A549 (cell line): ENCODE measurements around the gene MON2. TPM values are rescaled to one million over a fixed set of nuclear protein-coding genes. Genes with fewer than 3 reads are reported as not detected.

Source experiments
- ATAC-seq, 2 experiments: fragments of 200-7000 bp in 1 of 2; fragments of >200 bp in 1 of 2; cut with Nextera tagmentation in 1 of 2; cut with Tn5 transposase in 1 of 2; 3 replicates each; pipeline versions ENCODE4 v1.8.0 to v1.9.1; 2018 to 2020; ENCODE audit warnings: mild to moderate bottlenecking in 1 of 2, moderate library complexity in 1 of 2
- CTCF ChIA-PET: fragments of 300-600 bp; sonication (Branson Sonifier 250); formaldehyde crosslinking; extraction: SDS; loops from one replicate; lab custom pipeline; 2021; ENCODE audit warnings: antibody characterized with exemption, inconsistent platforms; lab: Yijun Ruan, JAX
- POLR2A ChIA-PET: fragments of 350-600 bp; formaldehyde crosslinking; extraction: SDS; loops from one replicate; lab custom pipeline; 2021; ENCODE audit warnings: antibody characterized with exemption, inconsistent platforms; lab: Yijun Ruan, JAX
- DNase-seq, 2 experiments: peaks; one replicate each; pipeline versions ENCODE4 v3.0.0 to v3.0.0-alpha.2; 2011 to 2016; ENCODE audit warnings: low read depth in 1 of 2, low spot score in 1 of 2
- FAIRE-seq: peaks from 2 replicates; lab custom pipeline; 2011; peaks lifted over from hg19 to GRCh38; lab: Jason Lieb, UNC
- H3K27ac ChIP-seq, 2 experiments: fragments of >200 bp; sonication (Bioruptor Twin); formaldehyde crosslinking; 3 replicates each; pipeline ENCODE4 v1.5.1; 2016 to 2017
- H3K4me1 ChIP-seq: fragments of >200 bp; sonication (Bioruptor Twin); formaldehyde crosslinking; 3 replicates; pipeline ENCODE4 v1.6.1; 2016
- H3K4me2 ChIP-seq: fragments of >200 bp; sonication (Bioruptor Twin); formaldehyde crosslinking; 3 replicates; pipeline ENCODE4 v1.6.1; 2016
- H3K4me3 ChIP-seq: fragments of >200 bp; sonication (Bioruptor Twin); formaldehyde crosslinking; 3 replicates; pipeline ENCODE4 v1.5.1; 2016
- H3K9me3 ChIP-seq: fragments of >200 bp; sonication (Bioruptor Twin); formaldehyde crosslinking; 3 replicates; pipeline ENCODE4 v1.6.1; 2016
- CBX2 ChIP-seq: fragments of 200-600 bp; sonication (generic); IDR thresholded peaks from 2 replicates; pipeline ENCODE4 v1.6.1; 2016; ENCODE audit warnings: low read depth, mild to moderate bottlenecking, borderline replicate concordance
- CBX8 ChIP-seq: fragments of 200-600 bp; sonication (generic); IDR thresholded peaks from 2 replicates; pipeline ENCODE4 v1.6.1; 2016
- CEBPB ChIP-seq, 2 experiments: fragments of >200 bp in 1 of 2; sonication (Bioruptor Twin) in 1 of 2; formaldehyde crosslinking in 1 of 2; IDR thresholded peaks; 2 replicates each; pipeline ENCODE4 v1.6.1; 2012 to 2016
- CHD4 ChIP-seq: fragments of 200-600 bp; sonication (generic); IDR thresholded peaks from 2 replicates; pipeline ENCODE4 v1.6.1; 2016; ENCODE audit warnings: antibody characterized with exemption, mild to moderate bottlenecking, borderline replicate concordance
- EHF ChIP-seq: fragments of 250-450 bp; sonication (Bioruptor Pico); IDR thresholded peaks from 2 replicates; pipeline ENCODE4 v1.5.0; 2020; ENCODE audit warnings: mild to moderate bottlenecking
- EHMT2 ChIP-seq: fragments of 200-600 bp; sonication (generic); IDR thresholded peaks from 2 replicates; pipeline ENCODE4 v1.6.1; 2016; ENCODE audit warnings: antibody characterized with exemption, low read depth, mild to moderate bottlenecking, moderate library complexity
- GATA3 ChIP-seq: IDR thresholded peaks from 2 replicates; pipeline ENCODE4 v1.6.1; 2012; ENCODE audit warnings: borderline replicate concordance
- HEYL ChIP-seq: fragments of 250-450 bp; sonication (Bioruptor Pico); IDR thresholded peaks from 2 replicates; pipeline ENCODE4 v1.8.0; 2021; ENCODE audit warnings: mild to moderate bottlenecking, moderate library complexity
- JUN ChIP-seq, 2 experiments: fragments of >200 bp; sonication (Bioruptor Twin); formaldehyde crosslinking; IDR thresholded peaks; 2 replicates in 1 of 2; 3 replicates in 1 of 2; pipeline ENCODE4 v1.6.1; 2016 to 2017
- MAFK ChIP-seq: fragments of 450-650 bp; IDR thresholded peaks from 2 replicates; pipeline ENCODE4 v1.6.1; 2014; ENCODE audit not compliant: partially characterized antibody
- MAZ ChIP-seq: fragments of 150-350 bp; IDR thresholded peaks from 2 replicates; pipeline ENCODE4 v1.6.1; 2014; ENCODE audit warnings: antibody characterized with exemption, low read depth, low read length, borderline replicate concordance
- PHF8 ChIP-seq: fragments of 200-600 bp; sonication (generic); IDR thresholded peaks from 2 replicates; pipeline ENCODE4 v1.6.1; 2016; ENCODE audit warnings: low read depth, mild to moderate bottlenecking, antibody characterized with exemption, moderate library complexity, borderline replicate concordance
- POLR2A ChIP-seq: IDR thresholded peaks from 2 replicates; pipeline ENCODE4 v1.6.1; 2012; ENCODE audit warnings: mild to moderate bottlenecking, low read length
- POLR2AphosphoS2 ChIP-seq: conservative IDR thresholded peaks from 2 replicates; pipeline ENCODE4 v1.6.1; 2012; ENCODE audit warnings: low read length, improper control_type of control experiment, inconsistent platforms
- RAD21 ChIP-seq, 2 experiments: fragments of >200 bp in 1 of 2; sonication (Bioruptor Twin) in 1 of 2; formaldehyde crosslinking in 1 of 2; IDR thresholded peaks in 1 of 2; conservative IDR thresholded peaks in 1 of 2; 2 replicates in 1 of 2; 3 replicates in 1 of 2; pipeline ENCODE4 v1.6.1; 2012 to 2018; ENCODE audit warnings: inconsistent platforms in 1 of 2
- RARB ChIP-seq: fragments of 250-450 bp; sonication (Bioruptor Pico); IDR thresholded peaks from 2 replicates; pipeline ENCODE4 v1.8.0; 2021; ENCODE audit warnings: mild to moderate bottlenecking, moderate library complexity
- RCOR1 ChIP-seq: fragments of 150-350 bp; IDR thresholded peaks from 2 replicates; pipeline ENCODE4 v1.6.1; 2014; ENCODE audit warnings: antibody characterized with exemption, low read length, low read depth
- RNF2 ChIP-seq: fragments of 200-600 bp; sonication (generic); IDR thresholded peaks from 2 replicates; pipeline ENCODE4 v1.6.1; 2016; ENCODE audit warnings: low read depth, mild to moderate bottlenecking, antibody characterized with exemption, moderate library complexity, borderline replicate concordance
- SMC3 ChIP-seq: fragments of >200 bp; sonication (Bioruptor Twin); formaldehyde crosslinking; IDR thresholded peaks from 3 replicates; pipeline ENCODE4 v1.6.1; 2018; ENCODE audit warnings: inconsistent platforms
- TFCP2L1 ChIP-seq: fragments of 250-450 bp; sonication (Bioruptor Pico); IDR thresholded peaks from 2 replicates; pipeline ENCODE4 v1.5.0; 2021; ENCODE audit warnings: mild to moderate bottlenecking
- ZNF302 ChIP-seq: fragments of 250-450 bp; sonication (Bioruptor Pico); IDR thresholded peaks from 2 replicates; pipeline ENCODE4 v1.9.0; 2021; ENCODE audit warnings: inconsistent platforms, mild to moderate bottlenecking, moderate library complexity
- WGBS: methylation state at CpG from one replicate; pipeline ENCODE4 v1.1.6; 2017; ENCODE audit errors: missing lambda C conversion rate; 5-methylcytosine and 5-hydroxymethylcytosine counted together
- polyA plus RNA-seq, 4 experiments: library from polyadenylated mRNA; depleted of rRNA in 3 of 4; stranded (reverse); fragments of >200 nt; fragmentation: RNase III in 1 of 4; extraction: RNeasy Plus Mini Kit Qiagen cat#74134 plus additional on column Dnase treatment in 1 of 4; gene quantifications; 2 replicates in 3 of 4; 3 replicates in 1 of 4; pipeline ENCODE4 v1.2.3, GENCODE V29; 2011 to 2017
- TF ChIP-seq, protein P1 (sequence below): fragments of >200 bp; sonication (Bioruptor Twin); formaldehyde crosslinking; IDR thresholded peaks from 2 replicates; pipeline ENCODE4 v1.6.1; 2016
- TF ChIP-seq, protein P2 (sequence below): IDR thresholded peaks from 2 replicates; pipeline ENCODE4 v1.6.1; 2012; ENCODE audit warnings: low read depth, borderline replicate concordance
- TF ChIP-seq, protein P3 (sequence below): fragments of >200 bp; sonication (Bioruptor Twin); formaldehyde crosslinking; IDR thresholded peaks from 3 replicates; pipeline ENCODE4 v1.5.1; 2016
- TF ChIP-seq, protein P4 (sequence below): fragments of 150-350 bp; IDR thresholded peaks from 2 replicates; pipeline ENCODE4 v1.6.1; 2014; ENCODE audit warnings: low read depth, mild to moderate bottlenecking, low read length
- TF ChIP-seq, protein P5 (sequence below): fragments of 250-450 bp; sonication (Bioruptor Pico); IDR thresholded peaks from 2 replicates; pipeline ENCODE4 v1.5.0; 2020; ENCODE audit warnings: low read depth, mild to moderate bottlenecking, moderate library complexity

Gene MON2
- polyA plus RNA-seq, 2 of the 4 experiments (the other 2 are of a cell fraction) = 17.1 to 27.7 TPM

DNA sequence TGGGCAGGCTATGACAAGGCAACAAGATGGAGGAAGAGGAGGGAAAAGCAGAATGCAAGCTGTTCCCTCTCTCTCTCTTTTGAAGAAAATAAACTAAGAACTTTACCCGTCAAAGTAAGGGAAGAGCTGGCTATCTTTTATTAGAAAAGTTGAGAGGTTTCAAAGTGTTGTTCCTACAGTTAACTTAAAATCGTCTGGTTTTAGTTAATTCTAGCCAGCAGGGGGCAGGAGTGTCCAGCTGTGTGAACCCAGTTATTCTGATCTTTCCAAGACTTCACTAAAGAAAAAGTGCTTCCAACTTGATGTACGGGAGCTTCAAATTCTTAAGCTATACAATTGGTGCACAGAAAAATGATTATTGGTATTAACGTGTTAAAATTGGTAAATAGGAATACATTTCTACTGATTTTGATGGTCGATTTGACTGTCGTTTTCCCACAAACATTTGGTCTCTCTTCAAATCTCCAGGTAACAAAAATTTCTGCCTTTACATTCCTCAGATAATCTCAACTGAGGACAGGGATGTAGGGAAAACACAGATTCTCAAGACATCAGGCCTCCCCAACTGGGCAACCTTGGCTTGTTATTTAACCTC, 28.4 kb upstream of the MON2 start:
- FAIRE-seq (peak; percentile 68), ATAC-seq (peak in 1 of 2 experiments; percentile 34; a peak in 2 of 6 replicates), DNase-seq (peak; percentile 41 to 69)
- no peak overlapping the region for H3K4me3 ChIP-seq
- H3K4me1 ChIP-seq = 0 out of 3 replicates have a peak, but pooled peaks cover 3% of the 10 kb centered on the region
- TF ChIP-seq MAZ = no peak
- TF ChIP-seq, protein P1, sequence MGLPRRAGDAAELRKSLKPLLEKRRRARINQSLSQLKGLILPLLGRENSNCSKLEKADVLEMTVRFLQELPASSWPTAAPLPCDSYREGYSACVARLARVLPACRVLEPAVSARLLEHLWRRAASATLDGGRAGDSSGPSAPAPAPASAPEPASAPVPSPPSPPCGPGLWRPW = no peak
- TF ChIP-seq EHMT2 = no peak
- no peak for TF ChIP-seq CBX8
- TF ChIP-seq, protein P2, sequence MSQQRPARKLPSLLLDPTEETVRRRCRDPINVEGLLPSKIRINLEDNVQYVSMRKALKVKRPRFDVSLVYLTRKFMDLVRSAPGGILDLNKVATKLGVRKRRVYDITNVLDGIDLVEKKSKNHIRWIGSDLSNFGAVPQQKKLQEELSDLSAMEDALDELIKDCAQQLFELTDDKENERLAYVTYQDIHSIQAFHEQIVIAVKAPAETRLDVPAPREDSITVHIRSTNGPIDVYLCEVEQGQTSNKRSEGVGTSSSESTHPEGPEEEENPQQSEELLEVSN = no peak
- TF ChIP-seq, protein P3, sequence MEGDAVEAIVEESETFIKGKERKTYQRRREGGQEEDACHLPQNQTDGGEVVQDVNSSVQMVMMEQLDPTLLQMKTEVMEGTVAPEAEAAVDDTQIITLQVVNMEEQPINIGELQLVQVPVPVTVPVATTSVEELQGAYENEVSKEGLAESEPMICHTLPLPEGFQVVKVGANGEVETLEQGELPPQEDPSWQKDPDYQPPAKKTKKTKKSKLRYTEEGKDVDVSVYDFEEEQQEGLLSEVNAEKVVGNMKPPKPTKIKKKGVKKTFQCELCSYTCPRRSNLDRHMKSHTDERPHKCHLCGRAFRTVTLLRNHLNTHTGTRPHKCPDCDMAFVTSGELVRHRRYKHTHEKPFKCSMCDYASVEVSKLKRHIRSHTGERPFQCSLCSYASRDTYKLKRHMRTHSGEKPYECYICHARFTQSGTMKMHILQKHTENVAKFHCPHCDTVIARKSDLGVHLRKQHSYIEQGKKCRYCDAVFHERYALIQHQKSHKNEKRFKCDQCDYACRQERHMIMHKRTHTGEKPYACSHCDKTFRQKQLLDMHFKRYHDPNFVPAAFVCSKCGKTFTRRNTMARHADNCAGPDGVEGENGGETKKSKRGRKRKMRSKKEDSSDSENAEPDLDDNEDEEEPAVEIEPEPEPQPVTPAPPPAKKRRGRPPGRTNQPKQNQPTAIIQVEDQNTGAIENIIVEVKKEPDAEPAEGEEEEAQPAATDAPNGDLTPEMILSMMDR = peak; percentile 88
- peak; percentile 81 for TF ChIP-seq SMC3
- TF ChIP-seq PHF8 = no peak
- TF ChIP-seq TFCP2L1 = no peak
- TF ChIP-seq RAD21 (conservative IDR thresholded peaks at IDR 0.05 in 1 of 2, IDR thresholded peaks at IDR 0.05 in 1 of 2) = peak; percentile 85 to 89
- TF ChIP-seq RNF2 = no peak
- no peak for TF ChIP-seq POLR2A
- peak overlapping the region in 1 of 2 experiments; percentile 15; a peak in 1 of 6 replicates for H3K27ac ChIP-seq
- H3K4me2 ChIP-seq = peak overlapping the region; percentile 24; the same call in 2 of the 3 replicates
- CTCF ChIA-PET = interaction anchor here (0.6 to 5.7 kb wide), 54 partner anchors 9 to 637 kb away, joined by 3 to 125 read pairs (median 4); partner anchors contain the start of genes MON2 and PPM1H
- WGBS = 10% methylated on average over 6 of the region's 6 CpGs
- POLR2A ChIA-PET = no interaction called here
- peaks cover 18% of the 10 kb centered on the region; the same call in 2 of the 3 replicates for H3K9me3 ChIP-seq

DNA sequence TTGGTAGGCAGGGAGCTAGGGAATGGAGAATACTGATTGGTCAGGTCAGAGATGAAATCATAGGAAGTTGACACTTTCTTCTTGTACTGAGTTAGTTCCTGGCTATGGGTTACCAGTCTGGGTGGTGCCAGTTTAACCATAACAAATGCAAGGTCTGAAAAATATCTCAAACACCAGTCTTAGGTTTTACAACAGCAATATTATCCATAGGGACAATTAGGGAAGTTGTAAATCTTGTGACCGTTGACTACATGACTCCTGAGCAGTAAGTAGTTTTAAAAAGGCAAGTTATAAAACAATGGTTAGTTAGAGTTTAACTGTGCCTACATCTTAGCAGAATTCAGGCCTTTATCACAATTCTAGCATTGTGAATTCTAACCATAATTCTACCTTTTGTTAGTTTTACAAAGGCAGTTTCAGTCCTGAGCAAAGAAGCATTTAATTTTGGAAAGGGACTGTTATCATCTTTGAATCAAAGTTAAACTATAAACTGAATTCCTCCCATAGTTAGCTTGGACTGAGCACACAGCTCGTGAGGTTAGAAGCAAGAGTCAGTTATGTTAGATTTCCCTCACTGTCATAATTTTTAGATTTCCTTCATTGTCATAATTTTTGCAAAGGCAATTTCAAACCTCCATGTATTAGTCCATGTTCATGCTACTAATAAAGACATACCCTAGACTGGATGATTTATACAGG, 19.7 kb upstream of the MON2 start:
- TF ChIP-seq CBX8 (no peak), ZNF302 (CRISPR knock-in tag) (no peak), CBX2 (no peak), CHD4 (no peak), RAD21 (conservative IDR thresholded peaks at IDR 0.05 in 1 of 2, IDR thresholded peaks at IDR 0.05 in 1 of 2) (no peak), HEYL (CRISPR knock-in tag) (no peak), RARB (CRISPR knock-in tag) (no peak), POLR2A (no peak), RCOR1 (no peak), GATA3 (no peak), MAFK (no peak), POLR2AphosphoS2 (no peak), CEBPB (IDR thresholded peaks at IDR 0.05) (no peak), JUN (IDR thresholded peaks at IDR 0.05) (no peak), EHF (CRISPR knock-in tag) (no peak)
- TF ChIP-seq, protein P4, sequence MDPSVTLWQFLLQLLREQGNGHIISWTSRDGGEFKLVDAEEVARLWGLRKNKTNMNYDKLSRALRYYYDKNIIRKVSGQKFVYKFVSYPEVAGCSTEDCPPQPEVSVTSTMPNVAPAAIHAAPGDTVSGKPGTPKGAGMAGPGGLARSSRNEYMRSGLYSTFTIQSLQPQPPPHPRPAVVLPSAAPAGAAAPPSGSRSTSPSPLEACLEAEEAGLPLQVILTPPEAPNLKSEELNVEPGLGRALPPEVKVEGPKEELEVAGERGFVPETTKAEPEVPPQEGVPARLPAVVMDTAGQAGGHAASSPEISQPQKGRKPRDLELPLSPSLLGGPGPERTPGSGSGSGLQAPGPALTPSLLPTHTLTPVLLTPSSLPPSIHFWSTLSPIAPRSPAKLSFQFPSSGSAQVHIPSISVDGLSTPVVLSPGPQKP = no peak
- TF ChIP-seq, protein P5, sequence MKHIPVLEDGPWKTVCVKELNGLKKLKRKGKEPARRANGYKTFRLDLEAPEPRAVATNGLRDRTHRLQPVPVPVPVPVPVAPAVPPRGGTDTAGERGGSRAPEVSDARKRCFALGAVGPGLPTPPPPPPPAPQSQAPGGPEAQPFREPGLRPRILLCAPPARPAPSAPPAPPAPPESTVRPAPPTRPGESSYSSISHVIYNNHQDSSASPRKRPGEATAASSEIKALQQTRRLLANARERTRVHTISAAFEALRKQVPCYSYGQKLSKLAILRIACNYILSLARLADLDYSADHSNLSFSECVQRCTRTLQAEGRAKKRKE (CRISPR knock-in tag) = no peak
- TF ChIP-seq, all 56 proteins: peak for 0
- peak; percentile 32 for FAIRE-seq

More for the DNA sequence above, 19.7 kb upstream of the MON2 start:
- Histone ChIP-seq H3K27ac (no peak overlapping the region), H3K9me3 (peaks cover 34% of the 10 kb centered on the region; the same call in 1 of the 3 replicates), H3K4me1 (no peaks in the 10 kb centered on the region), H3K4me3 (no peak overlapping the region), H3K4me2 (no peak overlapping the region)
- ChIA-PET POLR2A (no interaction called here), CTCF (interaction anchor here (3.5 kb wide), 1 partner anchor 10 kb away, joined by 23 read pairs; no protein-coding TSS in a partner anchor)
- DNase-seq = no peak
- WGBS = 45% methylated on average over 2 of the region's 2 CpGs
- no peak for ATAC-seq
